K562 (cell line): ENCODE data around the gene MCCD1. TPM values are rescaled to one million over a fixed set of nuclear protein-coding genes. Genes with fewer than 3 reads are reported as not detected.

Experiments used
- ATAC-seq: fragments of 200-7000 bp; cut with Tn5 transposase; 3 replicates; pipeline ENCODE4 v1.9.1; 2020; ENCODE audit warnings: moderate library complexity
- BruUV-seq: library from RNA; stranded (reverse); fragments of 400-500 nt; replicated peaks from 2 replicates; lab custom pipeline; 2021; lab: Mats Ljungman, UMichigan
- CTCF ChIA-PET: fragments of 300-600 bp; formaldehyde crosslinking; extraction: SDS; loops from one replicate; lab custom pipeline; 2021; ENCODE audit warnings: low intra/inter-chr PET ratio; lab: Yijun Ruan, JAX
- POLR2A ChIA-PET: fragments of 300-600, 350-650 bp; sonication (Branson Sonifier 250); formaldehyde crosslinking; extraction: SDS; loops from one replicate; lab custom pipeline; 2021; ENCODE audit warnings: antibody characterized with exemption, inconsistent platforms; lab: Yijun Ruan, JAX
- DNase-seq, 4 experiments: peaks; one replicate each; pipeline versions ENCODE4 v3.0.0 to v3.0.0-alpha.2; 2011 to 2018; ENCODE audit warnings: low spot score in 3 of 4, mixed read lengths in 3 of 4; ENCODE audit errors: extremely low read depth in 1 of 4
- FAIRE-seq: peaks from 2 replicates; lab custom pipeline; 2011; peaks lifted over from hg19 to GRCh38; lab: Jason Lieb, UNC
- H2AFZ ChIP-seq: 2 replicates; pipeline ENCODE4 v1.6.0; 2011; ENCODE audit warnings: low read depth, low read length, control low read depth, inconsistent platforms
- H3K27ac ChIP-seq: fragments of 200-600 bp; 3 replicates; pipeline ENCODE4 v1.8.0; 2011; ENCODE audit warnings: low read depth, mild to moderate bottlenecking, control low read depth, inconsistent platforms, low read length, moderate library complexity, mixed read lengths; ENCODE audit errors: extremely low read depth
- H3K27me3 ChIP-seq, 2 experiments: fragments of 300-600 bp in 1 of 2; 2 replicates in 1 of 2; 3 replicates in 1 of 2; pipeline versions ENCODE4 v1.6.0 to v1.8.0; 2011; ENCODE audit warnings: inconsistent platforms in 2 of 2, low read length in 2 of 2, mild to moderate bottlenecking in 1 of 2, mixed read lengths in 1 of 2, moderate library complexity in 1 of 2; ENCODE audit not compliant: control insufficient read depth in 2 of 2, insufficient read depth in 2 of 2
- H3K36me3 ChIP-seq: fragments of 300-600 bp; 3 replicates; pipeline ENCODE4 v1.8.0; 2011; ENCODE audit warnings: mild to moderate bottlenecking, low read length, inconsistent platforms; ENCODE audit not compliant: control insufficient read depth, insufficient read depth
- H3K4me1 ChIP-seq, 2 experiments: fragments of 200-600 bp in 1 of 2; replicated peaks in 1 of 2; 2 replicates in 1 of 2; 3 replicates in 1 of 2; pipeline versions ENCODE4 v1.5.1 to v1.8.0; 2011; ENCODE audit warnings: inconsistent platforms in 2 of 2, low read length in 2 of 2, mild to moderate bottlenecking in 1 of 2, mixed read lengths in 1 of 2, moderate library complexity in 1 of 2; ENCODE audit not compliant: control insufficient read depth in 2 of 2, insufficient read depth in 2 of 2
- H3K4me2 ChIP-seq: 2 replicates; pipeline ENCODE4 v1.6.1; 2011; ENCODE audit warnings: low read length, control low read depth, inconsistent platforms, mixed read lengths; ENCODE audit not compliant: insufficient read depth
- H3K4me3 ChIP-seq: fragments of 200-600 bp; sonication (generic), shearing (Covaris generic); 2 replicates; pipeline ENCODE4 v1.5.1; 2016; ENCODE audit warnings: control low read depth, inconsistent platforms
- H3K79me2 ChIP-seq: fragments of 200-600 bp; 3 replicates; pipeline ENCODE4 v1.8.0; 2011; ENCODE audit warnings: low read length, inconsistent platforms; ENCODE audit not compliant: control insufficient read depth, insufficient read depth
- H3K9ac ChIP-seq, 2 experiments: 2 replicates each; pipeline versions ENCODE4 v1.6.0 to v1.6.1; 2011; ENCODE audit warnings: low read depth in 2 of 2, low read length in 2 of 2, control low read depth in 1 of 2, inconsistent platforms in 1 of 2, mild to moderate bottlenecking in 1 of 2, mixed read lengths in 1 of 2; ENCODE audit not compliant: insufficient read depth in 1 of 2
- H3K9me1 ChIP-seq: one replicate; pipeline ENCODE4 v1.6.0; 2011; ENCODE audit warnings: inconsistent platforms, mild to moderate bottlenecking, low read length, moderate library complexity; ENCODE audit not compliant: control insufficient read depth, insufficient read depth
- H3K9me3 ChIP-seq: replicated peaks from 2 replicates; pipeline ENCODE4 v1.5.1; 2011; ENCODE audit warnings: low read depth, low read length, inconsistent platforms; ENCODE audit not compliant: control insufficient read depth, insufficient read depth
- H4K20me1 ChIP-seq: replicated peaks from 2 replicates; pipeline ENCODE4 v1.6.1; 2011; ENCODE audit warnings: low read length, inconsistent platforms, mixed read lengths; ENCODE audit not compliant: control insufficient read depth, insufficient read depth
- BRF2 ChIP-seq: IDR thresholded peaks from 3 replicates; pipeline ENCODE4 v1.6.1; 2011; ENCODE audit warnings: borderline replicate concordance, mild to moderate bottlenecking; ENCODE audit not compliant: insufficient read length, insufficient read depth
- CTBP1 ChIP-seq: fragments of 450-650 bp; IDR thresholded peaks from 2 replicates; pipeline ENCODE4 v1.6.1; 2016; ENCODE audit warnings: borderline replicate concordance
- DPF2 ChIP-seq: fragments of 450-650 bp; IDR thresholded peaks from 2 replicates; pipeline ENCODE4 v1.6.1; 2016
- GATA2 ChIP-seq: sonication (generic); formaldehyde crosslinking; IDR thresholded peaks from 2 replicates; pipeline ENCODE4 v1.4.0; 2020; ENCODE audit warnings: mild to moderate bottlenecking, missing genetic modification reagents
- HDAC1 ChIP-seq, 2 experiments: fragments of 450-650 bp; IDR thresholded peaks; 2 replicates each; pipeline ENCODE4 v1.6.1; 2016 to 2017; ENCODE audit warnings: inconsistent platforms in 1 of 2, mild to moderate bottlenecking in 1 of 2, moderate library complexity in 1 of 2
- KDM1A ChIP-seq, 2 experiments: fragments of 450-650 bp; IDR thresholded peaks; 2 replicates each; pipeline ENCODE4 v1.6.1; 2016; ENCODE audit warnings: mild to moderate bottlenecking in 2 of 2
- L3MBTL2 ChIP-seq: fragments of 450-650 bp; IDR thresholded peaks from 2 replicates; pipeline ENCODE4 v1.6.1; 2016; ENCODE audit warnings: mild to moderate bottlenecking, moderate library complexity
- NELFE ChIP-seq: IDR thresholded peaks from 2 replicates; pipeline ENCODE4 v1.6.1; 2011; ENCODE audit warnings: mild to moderate bottlenecking; ENCODE audit not compliant: insufficient read depth, insufficient read length
- RBBP5 ChIP-seq: fragments of 200-600 bp; sonication (generic); IDR thresholded peaks from 2 replicates; pipeline ENCODE4 v1.6.1; 2012; ENCODE audit warnings: borderline replicate concordance, mild to moderate bottlenecking, low read length, control low read depth, inconsistent platforms; ENCODE audit not compliant: insufficient read depth, poor library complexity, severe bottlenecking
- SIX5 ChIP-seq, 2 experiments: IDR thresholded peaks; 2 replicates each; pipeline ENCODE4 v1.6.1; 2011; ENCODE audit warnings: low read length in 2 of 2, borderline replicate concordance in 1 of 2, low read depth in 1 of 2, mild to moderate bottlenecking in 1 of 2, moderate library complexity in 1 of 2; ENCODE audit not compliant: insufficient read depth in 1 of 2
- YBX1 ChIP-seq: fragments of 450-650 bp; IDR thresholded peaks from 2 replicates; pipeline ENCODE4 v1.7.1; 2016; ENCODE audit warnings: mild to moderate bottlenecking
- ZNF24 ChIP-seq: fragments of 450-650 bp; IDR thresholded peaks from 2 replicates; pipeline ENCODE4 v1.6.1; 2016
- ZNF253 ChIP-seq: fragments of 250-450 bp; sonication (Bioruptor Pico); conservative IDR thresholded peaks from 2 replicates; pipeline ENCODE4 v1.6.1; 2021; ENCODE audit warnings: mild to moderate bottlenecking
- WGBS: fragments of 100-300 bp; shearing (Covaris generic); methylation state at CpG from one replicate; pipeline ENCODE4 v1.1.6; 2016; ENCODE audit warnings: low coverage, mixed read lengths; ENCODE audit not compliant: insufficient coverage; ENCODE audit errors: missing lambda C conversion rate; 5-methylcytosine and 5-hydroxymethylcytosine counted together
- in situ Hi-C: fragments of 300-500 bp; cut with MboI; formaldehyde crosslinking; loops from 4 replicates; pipeline ENCODE4 v1.15.0; 2018; ENCODE audit warnings: inconsistent platforms, mixed read lengths
- intact Hi-C: fragments of 100-400 bp; cut with micrococcal nuclease; formaldehyde crosslinking; loops from 2 replicates; pipeline ENCODE4 v1.14.2; 2022
- polyA plus RNA-seq, 8 experiments: library from polyadenylated mRNA; depleted of rRNA in 4 of 8; stranded (reverse) in 5 of 8; unstranded in 3 of 8; fragments of >200 nt; fragmentation: Nextera tagmentation in 2 of 8; fragmentation: Illumina TruSeq in 1 of 8; extraction: Ambion mirVana in 2 of 8; extraction: Trizol in 1 of 8; gene quantifications; 2 replicates each; pipeline versions ENCODE4 v1.2.1 to v1.2.3, GENCODE V29; 2011 to 2014; ENCODE audit warnings: inconsistent platforms in 1 of 8, missing spikeins in 1 of 8
- total RNA-seq, 7 experiments: library from RNA; depleted of rRNA in 6 of 7; stranded (reverse); fragments of >200 nt in 6 of 7; fragmentation: Illumina TruSeq in 2 of 7; extraction: Trizol in 2 of 7; gene quantifications; 2 replicates each; pipeline versions ENCODE4 v1.2.1 to v1.2.3, GENCODE V29; 2011 to 2021; ENCODE audit warnings: low replicate concordance in 1 of 7
- TF ChIP-seq, protein P1 (sequence below): IDR thresholded peaks from 2 replicates; pipeline ENCODE4 v1.6.1; 2016; ENCODE audit warnings: missing genetic modification characterization, missing compliant biosample characterization
- TF ChIP-seq, protein P2 (sequence below): fragments of 450-650 bp; IDR thresholded peaks from 2 replicates; pipeline ENCODE4 v1.6.1; 2016; ENCODE audit warnings: low read depth, mild to moderate bottlenecking, moderate library complexity
- TF ChIP-seq, protein P3 (sequence below): fragments of 450-650 bp; formaldehyde crosslinking; IDR thresholded peaks from 2 replicates; pipeline ENCODE4 v1.4.0; 2022; ENCODE audit warnings: missing genetic modification characterization

MCCD1 gene
- total and polyA plus RNA-seq, 9 of the 15 experiments (the other 6 are each of a cell fraction or from before 2014, with no cell fraction given), result not detected

- no TSS peak for BruUV-seq
- H3K9me3 ChIP-seq, result no peaks in the 10 kb centered on the region
- TF ChIP-seq, protein P1, sequence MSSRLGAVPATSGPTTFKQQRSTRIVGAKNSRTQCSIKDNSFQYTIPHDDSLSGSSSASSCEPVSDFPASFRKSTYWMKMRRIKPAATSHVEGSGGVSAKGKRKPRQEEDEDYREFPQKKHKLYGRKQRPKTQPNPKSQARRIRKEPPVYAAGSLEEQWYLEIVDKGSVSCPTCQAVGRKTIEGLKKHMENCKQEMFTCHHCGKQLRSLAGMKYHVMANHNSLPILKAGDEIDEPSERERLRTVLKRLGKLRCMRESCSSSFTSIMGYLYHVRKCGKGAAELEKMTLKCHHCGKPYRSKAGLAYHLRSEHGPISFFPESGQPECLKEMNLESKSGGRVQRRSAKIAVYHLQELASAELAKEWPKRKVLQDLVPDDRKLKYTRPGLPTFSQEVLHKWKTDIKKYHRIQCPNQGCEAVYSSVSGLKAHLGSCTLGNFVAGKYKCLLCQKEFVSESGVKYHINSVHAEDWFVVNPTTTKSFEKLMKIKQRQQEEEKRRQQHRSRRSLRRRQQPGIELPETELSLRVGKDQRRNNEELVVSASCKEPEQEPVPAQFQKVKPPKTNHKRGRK (tag), result peak; percentile 49; the same call in 1 of the 2 replicates
- TF ChIP-seq GATA2 (CRISPR knock-in tag) (peak; percentile 60; the same call in 1 of the 2 replicates), SIX5 (IDR thresholded peaks at IDR 0.05; ENCODE audit: borderline replicate concordance in 1 of 2, insufficient read depth in 1 of 2, low read depth in 1 of 2, low read length in 2 of 2) (no peak), DPF2 (0 out of 2 replicates have a peak, but pooled peaks have one; percentile 13), L3MBTL2 (0 out of 2 replicates have a peak, but pooled peaks have one; percentile 7), HDAC1 (IDR thresholded peaks at IDR 0.05) (0 out of 4 replicates have a peak, but pooled peaks of 1 of the 2 experiments have one; percentile 54), CTBP1 (peak; percentile 57; the same call in 1 of the 2 replicates), KDM1A (IDR thresholded peaks at IDR 0.05) (peak; percentile 45 to 48; a peak in 2 of 4 replicates), ZNF24 (peak; percentile 85), BRF2 (no peak), NELFE (no peak), RBBP5 (no peak), YBX1 (no peak), ZNF253 (CRISPR knock-in tag) (no peak)
- TF ChIP-seq, protein P2, sequence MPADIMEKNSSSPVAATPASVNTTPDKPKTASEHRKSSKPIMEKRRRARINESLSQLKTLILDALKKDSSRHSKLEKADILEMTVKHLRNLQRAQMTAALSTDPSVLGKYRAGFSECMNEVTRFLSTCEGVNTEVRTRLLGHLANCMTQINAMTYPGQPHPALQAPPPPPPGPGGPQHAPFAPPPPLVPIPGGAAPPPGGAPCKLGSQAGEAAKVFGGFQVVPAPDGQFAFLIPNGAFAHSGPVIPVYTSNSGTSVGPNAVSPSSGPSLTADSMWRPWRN, result no peak
- TF ChIP-seq, protein P3, sequence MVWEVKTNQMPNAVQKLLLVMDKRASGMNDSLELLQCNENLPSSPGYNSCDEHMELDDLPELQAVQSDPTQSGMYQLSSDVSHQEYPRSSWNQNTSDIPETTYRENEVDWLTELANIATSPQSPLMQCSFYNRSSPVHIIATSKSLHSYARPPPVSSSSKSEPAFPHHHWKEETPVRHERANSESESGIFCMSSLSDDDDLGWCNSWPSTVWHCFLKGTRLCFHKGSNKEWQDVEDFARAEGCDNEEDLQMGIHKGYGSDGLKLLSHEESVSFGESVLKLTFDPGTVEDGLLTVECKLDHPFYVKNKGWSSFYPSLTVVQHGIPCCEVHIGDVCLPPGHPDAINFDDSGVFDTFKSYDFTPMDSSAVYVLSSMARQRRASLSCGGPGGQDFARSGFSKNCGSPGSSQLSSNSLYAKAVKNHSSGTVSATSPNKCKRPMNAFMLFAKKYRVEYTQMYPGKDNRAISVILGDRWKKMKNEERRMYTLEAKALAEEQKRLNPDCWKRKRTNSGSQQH (CRISPR knock-in tag), result peak; percentile 79; the same call in 1 of the 2 replicates
- H3K4me1 ChIP-seq, result peaks cover 0 to 27% of the 10 kb centered on the region in 2 experiments; a peak in 2 of 5 replicates
- no peaks in the 10 kb centered on the region for H3K9me1 ChIP-seq
- no peak for DNase-seq
- intact Hi-C loops, result no loop called here
- 28% methylated on average over 8 of the region's 8 CpGs for WGBS
- H3K4me3 ChIP-seq, result no peak overlapping the region
- in situ Hi-C loops, result no loop called here
- no peaks in the 10 kb centered on the region for H4K20me1 ChIP-seq
- ATAC-seq, result no peak
- H3K27ac ChIP-seq, result no peak overlapping the region
- no peaks in the 10 kb centered on the region for H3K27me3 ChIP-seq
- FAIRE-seq, result no peak
- ChIA-PET POLR2A (interaction anchor here (0.6 to 1.4 kb wide), 7 partner anchors 8 to 50 kb away, joined by 3 to 9 read pairs (median 3); no protein-coding TSS in a partner anchor), CTCF (no interaction called here)
- no peak overlapping the region for H2AFZ ChIP-seq
- H3K79me2 ChIP-seq, result no peaks in the 10 kb centered on the region
- H3K9ac ChIP-seq, result no peak overlapping the region
- no peak overlapping the region; the same call in 1 of the 2 replicates for H3K4me2 ChIP-seq
- no peaks in the 10 kb centered on the region for H3K36me3 ChIP-seq
Observed at GRCh38 chr6:31575952-31576685, 47.4 kb downstream of the MCCD1 start.
